GM12875 (cell line): Measurements from ENCODE around the gene FOXO3.

Source experiments
- H3K4me3 ChIP-seq: one replicate; pipeline ENCODE4 v1.5.1; 2011; ENCODE audit warnings: low read depth, low read length, control low read depth
- TF ChIP-seq, protein P1 (sequence below): IDR thresholded peaks from 2 replicates; pipeline ENCODE4 v1.5.1; 2011; ENCODE audit warnings: low read depth, mild to moderate bottlenecking, control low read depth, inconsistent platforms, low read length, moderate library complexity, borderline replicate concordance; ENCODE audit not compliant: insufficient read depth

FOXO3 gene

DNA sequence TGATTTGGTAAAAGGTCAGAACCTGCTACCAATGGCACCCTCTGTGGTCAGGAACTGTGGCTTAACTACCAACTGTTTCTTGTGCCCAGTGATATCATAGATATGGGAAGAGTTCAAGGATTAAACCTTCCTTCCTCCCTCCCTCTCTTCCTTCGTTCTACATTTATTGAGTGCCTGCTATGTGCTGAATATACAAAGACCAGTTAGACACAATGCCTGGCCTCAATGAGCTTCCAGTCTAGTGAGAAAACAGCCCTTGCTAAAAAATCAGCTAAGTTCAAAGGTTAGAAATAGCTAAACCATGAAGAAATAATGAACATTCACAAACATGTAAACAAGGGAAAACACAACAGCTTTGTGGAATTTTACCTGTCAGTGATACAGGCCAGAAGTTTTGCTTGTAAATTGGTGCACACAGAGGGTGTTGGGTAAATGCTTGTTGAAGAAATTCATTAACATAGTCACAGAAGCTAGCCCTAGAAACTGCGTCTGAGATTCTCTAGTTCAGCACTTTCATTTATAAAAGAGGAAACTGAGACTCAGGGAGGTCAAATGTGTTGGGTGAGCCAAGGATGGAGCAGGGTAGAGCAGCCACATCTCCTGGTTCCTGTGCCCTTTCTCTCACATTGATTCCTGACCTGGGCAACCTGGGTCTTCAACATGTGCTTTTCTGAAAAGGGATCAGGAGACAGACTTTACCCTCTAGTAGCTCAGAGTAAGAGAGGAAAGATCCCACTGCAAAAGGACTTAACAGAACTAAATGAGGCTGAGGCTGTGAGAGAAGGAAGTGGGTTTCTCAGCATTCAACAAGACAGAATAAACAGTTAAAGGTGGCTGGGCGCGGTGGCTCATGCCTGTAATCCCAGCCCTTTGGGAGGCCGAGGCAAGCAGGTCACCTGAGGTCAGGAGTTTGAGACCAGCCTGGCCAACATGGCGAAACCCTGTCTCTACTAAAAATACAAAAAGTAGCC, 14.4 kb upstream of the FOXO3 start:
- TF ChIP-seq, protein P1, sequence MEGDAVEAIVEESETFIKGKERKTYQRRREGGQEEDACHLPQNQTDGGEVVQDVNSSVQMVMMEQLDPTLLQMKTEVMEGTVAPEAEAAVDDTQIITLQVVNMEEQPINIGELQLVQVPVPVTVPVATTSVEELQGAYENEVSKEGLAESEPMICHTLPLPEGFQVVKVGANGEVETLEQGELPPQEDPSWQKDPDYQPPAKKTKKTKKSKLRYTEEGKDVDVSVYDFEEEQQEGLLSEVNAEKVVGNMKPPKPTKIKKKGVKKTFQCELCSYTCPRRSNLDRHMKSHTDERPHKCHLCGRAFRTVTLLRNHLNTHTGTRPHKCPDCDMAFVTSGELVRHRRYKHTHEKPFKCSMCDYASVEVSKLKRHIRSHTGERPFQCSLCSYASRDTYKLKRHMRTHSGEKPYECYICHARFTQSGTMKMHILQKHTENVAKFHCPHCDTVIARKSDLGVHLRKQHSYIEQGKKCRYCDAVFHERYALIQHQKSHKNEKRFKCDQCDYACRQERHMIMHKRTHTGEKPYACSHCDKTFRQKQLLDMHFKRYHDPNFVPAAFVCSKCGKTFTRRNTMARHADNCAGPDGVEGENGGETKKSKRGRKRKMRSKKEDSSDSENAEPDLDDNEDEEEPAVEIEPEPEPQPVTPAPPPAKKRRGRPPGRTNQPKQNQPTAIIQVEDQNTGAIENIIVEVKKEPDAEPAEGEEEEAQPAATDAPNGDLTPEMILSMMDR: no peak

GRCh38 chr6:108549241-108549640, 11.5 kb upstream of the FOXO3 start:
- TF ChIP-seq, protein P1: no peak
- H3K4me3 ChIP-seq: no peak overlapping the region

More for the DNA sequence above, 14.4 kb upstream of the FOXO3 start:
- no peak overlapping the region for H3K4me3 ChIP-seq

- TF ChIP-seq, protein P1: no peak
- no peak overlapping the region for H3K4me3 ChIP-seq
Observed at GRCh38 chr6:108549741-108550140, 11.0 kb upstream of the FOXO3 start.

GRCh38 chr6:108550256-108550655, 10.5 kb upstream of the FOXO3 start:
- no peak overlapping the region for H3K4me3 ChIP-seq
- TF ChIP-seq, protein P1: no peak

DNA sequence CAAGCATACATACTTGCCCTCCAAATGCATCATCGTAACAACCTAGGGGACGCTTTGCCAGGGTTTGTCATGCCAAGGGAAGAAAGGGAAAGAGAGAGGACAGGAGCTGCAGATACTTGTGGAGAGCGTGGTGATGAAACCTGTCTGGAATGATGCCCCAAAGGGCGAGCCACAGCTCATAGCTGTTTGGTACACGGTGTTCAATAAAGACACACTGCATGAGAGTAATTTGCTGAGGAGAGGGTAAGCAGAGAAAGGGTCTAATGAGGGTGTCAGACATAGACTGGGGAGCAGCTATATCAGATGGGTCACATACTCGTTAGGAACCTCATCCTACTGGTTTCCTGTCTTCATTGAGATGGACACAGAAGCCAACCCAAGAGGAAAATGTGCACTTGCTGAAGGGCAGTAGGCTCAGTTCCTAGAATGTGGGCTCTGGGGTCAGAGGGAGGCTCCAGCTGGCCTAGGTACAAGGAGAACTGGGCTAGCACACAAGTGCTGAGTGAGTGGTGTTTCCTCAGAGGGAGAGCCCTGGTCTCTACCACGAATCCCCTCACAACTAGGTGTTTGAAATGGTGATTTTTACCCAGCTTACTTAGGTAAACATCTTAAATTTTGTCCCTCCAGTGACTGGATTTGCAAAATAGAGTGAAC, 5.2 kb upstream of the FOXO3 start:
- TF ChIP-seq, protein P1: no peak
- H3K4me3 ChIP-seq: no peak overlapping the region

DNA sequence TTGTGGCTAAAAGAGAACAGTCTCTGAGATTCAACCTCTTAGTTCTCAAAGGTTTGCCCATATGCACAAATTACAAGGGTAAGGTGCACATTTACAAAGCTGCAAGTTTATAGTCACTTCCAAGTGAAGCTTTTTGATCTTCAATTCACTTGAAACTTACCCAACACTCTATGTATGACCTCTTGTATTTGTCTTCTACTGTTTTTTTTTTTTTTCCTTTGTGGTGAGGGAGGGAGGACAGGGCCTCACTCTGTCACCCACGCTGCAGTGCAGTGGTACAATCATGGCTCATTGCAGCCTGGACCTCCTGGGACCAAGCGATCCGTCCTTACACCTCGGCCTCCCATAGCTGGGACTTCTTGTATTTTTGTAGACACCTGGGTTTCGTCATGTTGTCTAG, 4.5 kb upstream of the FOXO3 start:
- TF ChIP-seq, protein P1: no peak
- no peak overlapping the region for H3K4me3 ChIP-seq

- no peak overlapping the region for H3K4me3 ChIP-seq
- TF ChIP-seq, protein P1: no peak
Observed at GRCh38 chr6:108556866-108557493, 3.7 kb upstream of the FOXO3 start.
